NCI-H2227 (cell line): Measurements from ENCODE around the gene ZFAND3.

Experiments
- DNase-seq: peaks from one replicate; lab custom pipeline; 2025; ENCODE audit not compliant: unreplicated experiment; lab: John Stamatoyannopoulos, UW

The ZFAND3 gene, protein sequence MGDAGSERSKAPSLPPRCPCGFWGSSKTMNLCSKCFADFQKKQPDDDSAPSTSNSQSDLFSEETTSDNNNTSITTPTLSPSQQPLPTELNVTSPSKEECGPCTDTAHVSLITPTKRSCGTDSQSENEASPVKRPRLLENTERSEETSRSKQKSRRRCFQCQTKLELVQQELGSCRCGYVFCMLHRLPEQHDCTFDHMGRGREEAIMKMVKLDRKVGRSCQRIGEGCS

DNA sequence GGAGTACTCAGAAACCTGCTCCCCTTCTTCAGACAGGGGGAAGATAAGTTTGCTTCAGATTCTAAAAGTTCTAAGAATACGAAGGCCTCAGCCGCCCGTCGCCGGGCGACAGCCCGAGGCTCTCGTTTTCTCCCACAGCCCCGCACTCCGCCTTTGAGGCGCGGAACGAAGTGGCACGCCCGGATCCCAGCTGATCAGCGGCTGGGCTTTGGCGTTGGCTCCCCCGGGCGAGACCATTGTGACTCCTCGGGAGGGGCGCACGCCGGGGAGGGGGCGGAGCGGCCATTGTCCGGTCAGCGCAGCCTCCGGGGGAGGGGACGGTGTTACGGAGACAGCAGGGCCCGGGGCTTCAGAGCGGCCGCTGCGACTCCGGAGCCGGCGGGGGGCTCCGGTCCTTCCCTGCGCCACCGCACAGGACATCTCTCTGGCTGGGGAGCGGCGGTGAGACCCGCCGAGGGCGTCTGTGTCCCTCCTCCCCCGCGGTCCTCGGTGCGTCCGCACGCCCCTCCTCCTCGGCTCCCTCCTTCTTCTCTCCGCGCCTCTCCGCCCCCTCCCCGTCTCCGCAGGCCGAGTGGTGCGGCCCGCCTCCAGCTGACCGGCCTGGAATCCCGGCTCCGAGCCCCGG is at the start of gene ZFAND3:
TSS of gene ZFAND3 (plus strand) at position 551 of the 625 bp plus-strand sequence. CDS start 219 bp downstream, outside the sequence.
- DNase-seq = peak; percentile 98

DNA sequence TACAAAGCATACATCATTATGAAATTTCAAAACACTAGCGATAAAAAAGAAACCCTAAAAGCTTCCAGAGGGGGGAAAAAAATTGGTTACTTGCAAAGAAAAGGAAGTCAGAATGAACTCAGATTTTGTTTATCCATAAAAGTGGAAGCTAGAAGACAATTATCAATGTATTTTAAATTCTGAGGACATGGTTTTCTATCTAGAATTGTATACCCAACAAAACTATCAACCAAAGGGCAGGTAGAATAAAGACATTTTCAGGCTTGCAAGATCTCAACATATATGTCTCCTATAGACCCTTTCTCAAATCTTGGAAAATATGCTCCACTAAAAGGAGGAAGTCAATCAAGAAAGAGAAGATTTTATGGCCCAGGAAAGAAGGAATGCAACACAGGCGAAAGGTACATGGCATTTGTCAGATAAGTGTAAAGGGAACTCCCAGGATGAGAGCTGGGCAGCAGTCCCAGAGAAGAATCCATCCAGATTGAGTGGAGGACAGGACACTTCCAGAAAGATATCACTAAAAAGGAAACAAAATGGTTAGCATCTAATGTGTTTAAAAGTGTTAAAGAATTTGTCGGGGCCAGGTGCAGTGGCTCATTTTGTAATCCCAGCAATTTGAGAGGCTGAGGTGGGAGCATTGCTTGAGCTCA is 45.4 kb upstream of the ZFAND3 start:
- DNase-seq = no peak

DNA sequence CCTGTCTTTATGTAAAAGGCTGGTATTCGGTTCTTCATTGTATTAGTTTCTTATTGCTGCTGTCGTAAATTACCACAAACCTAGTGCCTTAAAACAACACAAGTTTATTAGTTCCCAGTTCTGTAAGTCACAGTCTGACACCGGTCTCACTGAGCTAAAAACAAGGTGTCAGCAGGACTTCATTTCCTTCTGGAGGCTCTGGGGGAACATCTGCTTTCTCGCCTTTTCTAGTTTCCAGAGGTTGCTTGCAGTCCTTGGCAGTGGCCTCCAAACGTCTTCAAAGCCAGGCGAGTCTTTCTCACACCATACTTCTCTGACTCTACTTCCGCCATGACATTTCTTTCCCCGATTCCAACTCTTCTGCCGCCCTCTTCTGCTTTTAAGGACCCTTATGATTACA is 43.0 kb upstream of the ZFAND3 start:
- no peak for DNase-seq

DNA sequence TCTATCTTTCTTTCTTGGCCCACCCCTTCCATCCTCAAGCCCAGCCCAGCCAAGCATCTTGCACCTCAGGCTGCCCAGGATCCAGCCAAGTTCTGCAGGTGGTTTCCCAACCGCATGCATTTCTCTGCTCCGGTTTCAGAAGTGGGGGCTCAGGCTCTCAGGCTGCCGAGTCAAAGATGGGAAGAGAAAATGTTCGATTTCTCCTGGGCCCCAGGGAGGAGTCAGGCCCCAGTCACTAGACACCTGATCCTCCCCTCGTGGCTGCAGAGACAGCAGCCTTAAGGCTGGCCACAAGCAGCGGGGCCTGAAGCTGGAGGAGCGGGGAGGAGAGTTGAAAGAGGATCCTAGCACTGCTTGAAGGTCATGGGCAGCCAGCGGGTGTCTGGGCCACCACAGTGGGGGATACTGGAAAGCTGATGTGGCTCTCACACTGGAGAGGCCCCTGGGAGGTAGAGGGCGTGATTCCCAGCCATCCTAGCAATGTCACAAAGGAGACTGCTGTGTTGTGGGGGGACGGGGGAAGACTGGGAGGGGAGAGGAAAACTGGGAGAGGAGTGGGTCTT is 42.2 kb upstream of the ZFAND3 start:
- DNase-seq = peak; percentile 16

DNA sequence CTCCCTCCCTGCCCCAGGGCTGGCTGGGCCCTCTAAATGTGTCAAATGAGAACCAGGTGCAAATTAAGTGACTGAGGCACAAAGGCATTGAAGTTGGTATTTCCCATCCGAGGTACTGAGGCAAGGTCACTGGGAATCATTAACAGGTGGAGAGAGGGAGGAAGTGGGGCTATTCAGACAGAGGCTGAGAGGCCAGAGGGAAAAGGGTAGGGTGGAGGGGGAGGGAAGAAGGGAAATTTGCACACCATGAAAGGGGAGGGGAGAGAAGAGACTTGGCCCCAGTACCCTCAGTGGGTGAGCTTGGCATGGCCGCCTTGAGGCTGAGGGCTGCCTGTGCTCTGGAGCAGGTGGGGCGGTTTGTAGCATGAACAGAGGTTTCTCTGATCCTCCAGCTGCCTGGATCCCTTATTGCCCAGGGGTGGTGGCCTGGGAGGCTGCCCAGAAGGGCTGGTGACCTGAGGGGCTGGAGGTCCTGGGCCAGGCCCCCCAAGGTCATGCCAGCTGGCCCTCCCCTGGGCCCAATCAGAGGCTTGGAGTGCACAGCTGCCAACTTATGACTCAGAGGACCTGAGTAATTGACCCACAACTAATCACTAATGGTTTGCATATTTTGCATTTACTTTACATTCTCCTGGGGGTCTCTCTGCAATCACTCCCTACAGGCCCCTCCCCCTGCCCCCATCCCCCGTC is 40.3 kb upstream of the ZFAND3 start:
- no peak for DNase-seq

DNA sequence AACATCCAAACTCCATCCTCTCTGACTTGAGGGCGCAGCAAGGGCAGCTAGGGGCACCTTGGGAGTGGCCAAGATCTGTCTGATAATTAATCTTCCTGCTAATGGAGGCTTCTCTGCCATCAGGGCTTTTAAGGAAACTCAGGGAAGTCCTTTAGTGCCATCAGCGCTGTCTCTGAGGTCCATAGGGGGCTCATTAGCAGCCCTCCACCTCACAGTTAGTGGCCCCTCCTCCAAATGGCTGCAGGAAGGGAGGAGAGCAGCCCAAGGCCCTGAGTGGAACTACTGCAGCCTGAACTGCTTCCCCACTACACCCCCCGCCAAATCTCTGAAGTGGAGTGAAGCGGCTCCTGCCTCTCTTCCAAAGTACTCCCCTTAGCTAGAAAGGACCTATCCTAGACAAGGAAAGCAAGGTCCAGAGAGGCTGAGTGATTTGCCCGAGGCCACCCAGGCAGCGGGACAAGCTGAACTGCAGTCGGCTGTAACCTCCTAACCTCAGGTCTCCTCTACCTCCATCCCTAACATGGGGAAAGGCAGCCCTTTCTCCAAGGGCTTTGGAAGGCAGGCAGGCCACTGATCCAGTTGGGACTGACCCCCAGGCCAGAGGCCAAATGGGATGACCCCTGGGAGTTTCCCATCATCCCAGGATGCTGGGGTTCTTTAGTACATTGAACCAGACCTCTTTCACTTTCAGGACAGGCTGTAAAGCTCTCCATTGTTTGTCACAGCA is 39.5 kb upstream of the ZFAND3 start:
- peak; percentile 25 for DNase-seq

DNA sequence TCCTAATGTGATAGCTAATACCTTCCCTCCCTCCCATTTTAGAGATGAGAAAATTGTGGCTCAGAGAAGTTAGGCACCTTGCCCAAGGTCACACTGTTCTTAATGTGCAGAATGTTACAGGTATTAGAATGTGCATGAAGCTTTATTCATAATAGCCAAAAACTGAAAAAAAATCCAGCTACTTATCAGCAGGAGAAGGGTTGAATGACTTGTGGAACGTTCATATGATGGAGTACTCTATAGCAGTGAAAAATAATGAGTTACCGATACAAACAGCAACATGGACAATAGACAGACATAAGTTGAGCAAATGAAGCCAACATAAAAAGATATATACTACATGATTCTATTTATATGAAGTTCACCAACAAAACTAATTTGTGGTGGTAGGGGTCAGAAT is 37.7 kb upstream of the ZFAND3 start:
- no peak for DNase-seq

DNA sequence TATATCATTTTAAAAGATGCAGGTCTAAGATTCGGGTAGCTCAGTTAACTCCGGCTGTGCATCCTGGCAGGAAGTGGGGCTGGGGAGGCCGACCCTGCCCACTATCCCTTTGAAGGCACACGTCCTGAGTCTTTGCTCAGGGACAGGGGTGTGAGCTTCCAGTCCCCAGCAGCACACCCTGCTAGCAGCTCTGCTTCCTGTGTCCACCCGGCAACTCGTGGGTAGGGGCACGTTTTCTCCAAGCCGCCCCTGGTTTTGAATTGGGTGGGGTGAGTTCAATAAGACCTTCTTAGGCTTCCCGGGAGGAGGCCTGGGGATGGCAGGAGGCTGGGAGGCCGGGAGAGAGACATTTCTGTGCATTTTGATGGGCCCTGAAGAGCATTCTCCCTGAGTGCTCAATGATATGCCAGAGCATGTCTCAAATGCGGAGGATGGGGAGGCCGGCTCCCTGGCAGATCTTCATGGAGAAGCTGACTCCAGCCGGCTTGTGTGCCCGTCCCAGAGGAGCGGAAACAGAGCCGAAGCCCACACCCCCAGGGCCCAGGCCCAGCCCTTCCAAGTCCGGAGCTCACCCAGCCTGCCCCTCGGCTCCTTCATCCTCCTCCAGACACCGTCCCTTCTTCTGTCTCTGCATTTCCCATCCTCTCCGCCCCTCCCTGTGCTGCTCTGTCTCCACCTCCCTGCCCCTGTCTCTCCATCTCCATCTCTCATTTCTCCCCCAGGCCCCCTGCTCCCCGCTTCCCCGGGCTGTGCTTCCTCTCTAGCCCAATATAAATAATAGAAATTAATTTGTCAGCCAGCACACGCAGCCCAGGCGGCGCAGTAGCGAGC is 36.3 kb upstream of the ZFAND3 start:
- peak; percentile 74 for DNase-seq

DNA sequence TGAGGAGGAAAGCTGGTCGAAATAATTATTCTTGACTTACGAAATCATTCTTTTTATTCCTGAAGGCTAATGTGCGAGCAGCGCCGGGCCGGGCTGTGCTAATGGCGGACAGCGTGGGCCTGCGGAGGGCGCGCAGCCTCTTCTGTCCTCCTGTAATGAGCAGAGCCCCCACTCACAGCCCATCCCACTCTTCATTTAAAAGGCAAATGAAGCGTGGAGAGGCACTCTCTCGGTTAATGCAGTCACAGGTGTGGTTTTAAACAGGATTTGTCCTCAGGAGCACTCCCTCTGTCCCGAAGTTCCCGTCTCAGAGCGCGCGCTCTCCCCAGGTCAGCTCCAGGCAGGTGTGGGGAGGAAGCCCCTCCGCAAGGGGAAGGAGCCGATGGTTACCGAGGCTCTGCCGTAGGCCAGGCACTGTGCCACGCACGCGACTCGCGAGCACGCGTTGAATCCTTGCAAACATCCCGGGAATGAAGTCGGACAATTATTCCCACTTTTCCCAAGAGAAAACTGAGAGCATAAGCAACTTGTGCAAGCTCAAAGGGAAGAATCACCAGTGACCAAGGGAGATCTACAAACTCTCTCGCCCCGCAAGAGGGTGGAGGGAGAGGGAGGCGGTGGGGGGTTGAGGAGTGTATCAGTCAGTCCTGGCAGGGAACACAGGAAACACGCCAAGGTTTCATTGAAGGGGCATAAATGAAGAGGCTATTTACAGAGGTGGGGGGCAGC is 35.5 kb upstream of the ZFAND3 start:
- DNase-seq = peak; percentile 74

DNA sequence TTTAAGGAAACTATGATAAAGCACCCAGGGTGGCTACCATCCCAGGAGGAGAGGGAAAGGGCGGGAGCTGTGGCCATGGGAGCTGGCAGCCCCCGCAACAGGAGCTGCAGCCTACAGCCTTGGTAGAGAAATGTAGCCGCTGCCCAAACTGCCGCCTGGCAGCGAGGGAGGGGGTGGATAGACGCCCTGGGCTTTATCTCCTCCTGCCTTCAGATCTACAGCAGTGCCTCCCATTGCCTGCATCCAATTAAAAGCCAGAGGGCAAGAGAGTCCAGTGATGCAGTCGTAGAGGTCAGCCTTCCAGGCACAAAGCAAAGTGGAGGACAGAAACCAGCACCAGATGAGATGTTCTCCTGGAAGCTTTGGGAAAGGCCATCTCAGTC is 35.0 kb upstream of the ZFAND3 start:
- DNase-seq = peak; percentile 40

DNA sequence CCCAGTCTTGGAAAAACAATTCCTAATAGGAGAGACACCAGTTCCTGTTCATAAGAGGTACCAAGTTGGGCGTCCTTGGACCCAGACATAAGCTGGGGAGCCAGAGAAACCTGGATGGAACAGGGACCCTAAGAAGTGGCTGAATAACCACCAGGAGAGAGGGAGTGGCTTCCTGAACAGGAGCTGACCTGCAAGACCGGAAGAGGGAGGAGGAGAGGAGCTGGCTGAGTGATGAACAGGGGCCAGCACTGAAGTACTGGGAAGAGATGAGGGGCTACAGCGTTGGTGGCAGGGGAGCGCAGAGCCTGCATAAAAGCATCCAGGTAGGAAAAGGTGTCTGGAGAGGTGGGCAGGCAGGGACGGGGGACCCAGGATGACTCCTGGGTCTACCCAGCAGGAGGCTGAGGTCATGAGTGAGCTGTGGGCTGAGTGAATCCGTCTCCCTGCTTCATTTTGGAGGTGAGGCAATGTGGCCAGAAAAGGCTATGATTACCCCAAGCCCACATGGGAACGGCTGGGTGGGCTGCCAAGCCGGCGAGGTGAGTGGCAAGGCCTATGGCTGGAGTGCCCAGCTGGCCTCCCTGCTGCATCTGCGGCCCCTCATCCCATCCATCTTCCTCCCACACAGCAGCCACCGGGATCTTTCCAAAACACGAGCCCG is 34.4 kb upstream of the ZFAND3 start:
- DNase-seq = peak; percentile 35

DNA sequence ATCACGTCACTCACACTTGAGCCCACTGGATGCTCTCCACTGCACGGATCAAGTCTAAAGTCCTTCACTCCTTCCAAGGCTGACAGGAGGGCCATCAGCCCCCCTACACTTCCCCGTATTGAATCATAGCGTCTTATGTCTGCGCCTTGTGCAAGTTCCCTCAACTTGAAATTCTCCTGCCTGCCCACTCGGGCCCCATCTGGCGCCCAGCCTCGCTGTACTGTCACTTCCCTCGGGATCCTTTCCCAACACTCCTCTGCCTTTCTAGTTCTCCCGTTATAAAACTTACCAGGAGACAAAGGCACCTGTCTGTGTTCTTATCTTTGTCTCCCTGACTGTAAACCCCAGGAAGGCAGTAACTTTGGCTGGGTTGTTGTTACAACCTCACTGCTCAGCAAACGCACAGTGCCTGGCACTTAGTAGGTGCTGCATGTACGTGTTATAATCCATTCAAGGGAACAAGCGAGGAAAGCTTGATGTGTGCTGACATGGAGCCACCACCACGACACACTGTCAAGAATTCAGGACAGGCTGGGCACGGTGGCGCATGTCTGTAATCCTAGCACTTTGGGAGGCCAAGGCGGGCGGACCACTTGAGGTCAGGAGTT is 33.8 kb upstream of the ZFAND3 start:
- no peak for DNase-seq

DNA sequence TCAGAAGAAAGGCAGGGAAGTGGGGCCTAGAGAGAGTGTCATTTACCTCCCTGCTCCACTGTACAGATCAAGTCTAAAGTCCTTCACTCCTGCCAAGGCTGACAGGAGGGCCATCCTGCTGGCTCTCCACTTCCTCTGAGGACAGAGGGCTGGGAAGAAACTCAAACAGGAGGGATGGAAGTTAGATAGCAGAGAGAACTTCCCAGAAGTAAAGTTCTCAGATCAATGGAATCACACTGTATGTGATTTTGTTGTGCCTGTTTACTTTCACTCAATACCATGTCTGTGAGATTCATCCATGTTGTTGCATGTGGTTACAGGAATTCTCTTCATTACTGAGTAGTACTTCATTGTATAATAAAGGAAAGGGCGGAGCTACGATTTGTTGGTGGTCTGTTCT is 32.3 kb upstream of the ZFAND3 start:
- no peak for DNase-seq

DNA sequence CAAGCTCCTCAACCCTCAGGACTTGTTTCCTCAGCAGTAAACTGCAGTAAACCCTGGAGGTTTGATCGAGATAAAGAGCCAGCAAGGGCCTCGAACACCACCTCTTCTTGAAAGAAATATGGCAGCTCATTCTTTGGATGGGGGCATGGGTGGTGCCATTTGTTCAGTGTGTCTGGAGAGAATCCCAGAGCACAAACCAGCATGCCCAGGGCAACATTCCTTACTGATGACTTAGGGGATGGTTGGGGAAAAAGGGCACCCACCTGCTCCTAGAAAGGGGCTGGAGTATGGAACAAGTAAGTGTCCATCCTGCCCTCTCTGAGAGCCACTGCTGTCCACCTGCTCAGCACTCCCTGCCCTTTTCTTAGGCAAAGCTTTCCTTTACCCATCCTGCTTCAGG is 31.3 kb upstream of the ZFAND3 start:
- no peak for DNase-seq

DNA sequence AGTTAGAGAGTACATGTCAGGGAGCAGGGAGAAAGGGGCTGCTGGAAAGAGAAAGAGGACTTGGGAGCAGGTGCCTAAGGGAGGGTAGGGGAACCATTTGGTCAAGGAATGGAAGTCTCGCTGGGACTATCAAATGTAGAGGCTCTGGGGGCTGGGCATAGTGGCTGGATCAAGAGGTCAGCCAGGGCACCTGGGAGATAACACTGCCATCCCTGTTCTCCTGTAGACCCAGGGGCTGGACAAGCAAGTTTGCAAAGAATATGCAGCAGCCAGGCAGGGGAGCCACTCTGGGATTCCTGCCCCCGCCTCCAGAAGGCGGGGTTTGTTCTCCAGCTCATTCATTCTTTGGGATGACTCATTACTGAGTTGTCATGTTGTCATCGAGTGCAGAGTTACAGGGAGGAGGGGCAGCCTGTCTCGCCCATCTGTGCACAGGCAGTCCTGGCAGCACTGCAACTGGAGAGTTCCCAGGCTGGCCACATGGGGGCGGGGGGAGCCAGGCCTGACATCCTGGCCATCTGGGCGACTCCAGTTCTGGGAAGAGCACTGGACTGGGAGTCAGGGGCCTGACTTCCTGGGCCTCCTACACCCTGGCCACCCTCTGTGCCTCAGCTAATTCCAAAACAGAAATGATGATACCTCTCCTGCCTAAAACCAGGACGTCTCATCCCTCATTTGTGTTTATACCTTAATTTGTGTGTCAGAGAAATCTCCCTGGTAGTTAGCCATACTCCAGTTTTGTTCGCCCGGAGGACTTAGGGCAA is 28.2 kb upstream of the ZFAND3 start:
- peak; percentile 92 for DNase-seq

DNA sequence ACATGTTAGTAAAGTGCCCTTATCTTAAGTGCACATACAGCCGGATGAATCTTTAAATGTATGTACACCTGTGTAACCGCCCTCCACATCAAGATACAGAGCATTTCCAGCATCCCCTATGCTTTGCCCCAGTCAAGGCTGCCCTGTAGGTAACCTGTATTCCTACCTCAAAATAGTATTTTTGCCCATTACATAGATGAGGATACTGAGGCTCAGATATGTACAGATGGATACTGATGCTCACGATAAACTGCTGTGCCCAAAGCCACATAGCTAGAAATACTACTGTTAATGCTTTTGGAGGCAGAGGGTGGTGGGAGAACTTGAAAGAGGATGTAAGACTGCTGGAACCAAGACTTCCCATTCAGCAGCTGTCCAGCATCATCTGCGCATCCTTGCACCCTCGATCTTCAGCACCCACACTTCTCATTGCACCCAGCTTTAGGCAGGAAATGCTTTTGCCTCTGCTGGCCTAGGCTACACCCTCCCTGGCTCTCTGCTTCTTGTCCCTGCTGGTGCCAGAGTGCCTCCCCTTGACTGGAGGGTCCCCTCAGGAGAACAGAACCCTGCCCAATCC is 27.0 kb upstream of the ZFAND3 start:
- no peak for DNase-seq

DNA sequence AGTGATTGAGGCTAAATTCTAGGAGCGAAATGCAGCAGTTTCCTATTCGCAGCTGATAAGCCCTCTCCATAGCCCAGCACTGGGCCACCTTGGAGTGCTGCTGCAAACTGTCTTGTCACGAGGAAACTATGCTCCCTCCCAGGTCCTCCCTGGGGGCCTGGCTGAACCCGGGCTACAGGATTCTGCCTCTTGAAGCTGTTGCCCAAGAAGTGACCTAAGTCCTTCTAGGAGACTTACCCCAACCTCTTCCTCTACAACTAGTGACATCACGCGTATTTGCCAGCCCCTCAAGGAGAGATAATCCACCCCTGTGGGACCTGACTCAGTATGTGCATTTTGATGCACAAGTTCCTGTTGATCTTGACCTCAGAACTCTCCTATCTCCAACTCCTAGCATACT is 26.5 kb upstream of the ZFAND3 start:
- no peak for DNase-seq
